ENCODE results near the gene FGF12. TPM values are rescaled to one million over a fixed set of nuclear protein-coding genes. Genes with fewer than 3 reads are reported as not detected.

Gene FGF12
- total RNA-seq, 1 donor from 2014 or later: not detected

- Mint-ChIP-seq H3K27me3 (ENCODE audit: low read depth) (peaks cover 50% of the 10 kb centered on the region), H3K9me3 (no peaks in the 10 kb centered on the region), H3K36me3 (ENCODE audit: low read depth) (no peaks in the 10 kb centered on the region), H3K4me3 (ENCODE audit: low read depth) (no peak overlapping the region), H3K4me1 (ENCODE audit: low read depth) (peaks cover 3% of the 10 kb centered on the region), H3K27ac (no peak overlapping the region)
- DNase-seq (ENCODE audit: low spot score): no peak
- intact Hi-C loops (cut with micrococcal nuclease): no loop called here
Measured at GRCh38 chr3:192409201-192409837, 318.0 kb downstream of the FGF12 start.

- Mint-ChIP-seq H3K36me3 (ENCODE audit: low read depth) (no peaks in the 10 kb centered on the region), H3K27ac (no peak overlapping the region), H3K9me3 (no peaks in the 10 kb centered on the region), H3K4me1 (ENCODE audit: low read depth) (peaks cover 3% of the 10 kb centered on the region), H3K4me3 (ENCODE audit: low read depth) (peak overlapping the region; percentile 55), H3K27me3 (ENCODE audit: low read depth) (peaks cover 50% of the 10 kb centered on the region)
- no peak for DNase-seq (ENCODE audit: low spot score)
- intact Hi-C loops (cut with micrococcal nuclease): no loop called here
Measured at GRCh38 chr3:192408647-192409200, 318.6 kb downstream of the FGF12 start.

- Mint-ChIP-seq H3K4me3 (ENCODE audit: low read depth) (peak overlapping the region; percentile 55), H3K36me3 (ENCODE audit: low read depth) (no peaks in the 10 kb centered on the region), H3K4me1 (ENCODE audit: low read depth) (peaks cover 3% of the 10 kb centered on the region), H3K27ac (no peak overlapping the region), H3K27me3 (ENCODE audit: low read depth) (peaks cover 50% of the 10 kb centered on the region), H3K9me3 (no peaks in the 10 kb centered on the region)
- DNase-seq (ENCODE audit: low spot score): no peak
- intact Hi-C loops (cut with micrococcal nuclease): no loop called here
Measured at GRCh38 chr3:192408007-192408646, 319.2 kb downstream of the FGF12 start.

GRCh38 chr3:192399767-192400166 is 327.6 kb downstream of the FGF12 start:
- Mint-ChIP-seq H3K27me3 (ENCODE audit: low read depth) (no peaks in the 10 kb centered on the region), H3K9me3 (no peaks in the 10 kb centered on the region), H3K4me1 (ENCODE audit: low read depth) (no peaks in the 10 kb centered on the region), H3K36me3 (ENCODE audit: low read depth) (no peaks in the 10 kb centered on the region), H3K4me3 (ENCODE audit: low read depth) (no peak overlapping the region), H3K27ac (no peak overlapping the region)
- intact Hi-C loops (cut with micrococcal nuclease): no loop called here
- no peak for DNase-seq (ENCODE audit: low spot score)

GRCh38 chr3:192397012-192397411 is 330.3 kb downstream of the FGF12 start:
- DNase-seq (ENCODE audit: low spot score): no peak
- H3K4me3 Mint-ChIP-seq (ENCODE audit: low read depth): no peak overlapping the region
- H3K27me3 Mint-ChIP-seq (ENCODE audit: low read depth): no peaks in the 10 kb centered on the region
- H3K36me3 Mint-ChIP-seq (ENCODE audit: low read depth): no peaks in the 10 kb centered on the region
- no peaks in the 10 kb centered on the region for H3K4me1 Mint-ChIP-seq (ENCODE audit: low read depth)
- intact Hi-C loops (cut with micrococcal nuclease): no loop called here
- H3K27ac Mint-ChIP-seq: no peak overlapping the region
- no peaks in the 10 kb centered on the region for H3K9me3 Mint-ChIP-seq

GRCh38 chr3:192395506-192395905 is 331.8 kb downstream of the FGF12 start:
- H3K4me1 Mint-ChIP-seq (ENCODE audit: low read depth): no peaks in the 10 kb centered on the region
- no peaks in the 10 kb centered on the region for H3K9me3 Mint-ChIP-seq
- no peak overlapping the region for H3K4me3 Mint-ChIP-seq (ENCODE audit: low read depth)
- no peaks in the 10 kb centered on the region for H3K36me3 Mint-ChIP-seq (ENCODE audit: low read depth)
- intact Hi-C loops (cut with micrococcal nuclease): no loop called here
- H3K27ac Mint-ChIP-seq: no peak overlapping the region
- H3K27me3 Mint-ChIP-seq (ENCODE audit: low read depth): no peaks in the 10 kb centered on the region
- DNase-seq (ENCODE audit: low spot score): no peak

GRCh38 chr3:192392986-192393385 is 334.4 kb downstream of the FGF12 start:
- intact Hi-C loops (cut with micrococcal nuclease): no loop called here
- no peaks in the 10 kb centered on the region for H3K36me3 Mint-ChIP-seq (ENCODE audit: low read depth)

GRCh38 chr3:192382861-192383260 is 344.5 kb downstream of the FGF12 start:
- Mint-ChIP-seq H3K27ac (no peak overlapping the region), H3K4me3 (ENCODE audit: low read depth) (no peak overlapping the region), H3K36me3 (ENCODE audit: low read depth) (no peaks in the 10 kb centered on the region), H3K4me1 (ENCODE audit: low read depth) (peaks cover 1% of the 10 kb centered on the region), H3K27me3 (ENCODE audit: low read depth) (peaks cover 1% of the 10 kb centered on the region), H3K9me3 (no peaks in the 10 kb centered on the region)
- no peak for DNase-seq (ENCODE audit: low spot score)
- intact Hi-C loops (cut with micrococcal nuclease): no loop called here

More at GRCh38 chr3:192392986-192393385, 334.4 kb downstream of the FGF12 start:
- Mint-ChIP-seq H3K4me3 (ENCODE audit: low read depth) (no peak overlapping the region), H3K27me3 (ENCODE audit: low read depth) (no peaks in the 10 kb centered on the region), H3K9me3 (no peaks in the 10 kb centered on the region), H3K27ac (no peak overlapping the region), H3K4me1 (ENCODE audit: low read depth) (no peaks in the 10 kb centered on the region)
- no peak for DNase-seq (ENCODE audit: low spot score)

GRCh38 chr3:192373586-192373985 is 353.8 kb downstream of the FGF12 start:
- no peak for DNase-seq (ENCODE audit: low spot score)
- H3K27ac Mint-ChIP-seq: no peak overlapping the region
- intact Hi-C loops (cut with micrococcal nuclease): no loop called here
- no peak overlapping the region for H3K4me3 Mint-ChIP-seq (ENCODE audit: low read depth)
- no peaks in the 10 kb centered on the region for H3K4me1 Mint-ChIP-seq (ENCODE audit: low read depth)
- no peaks in the 10 kb centered on the region for H3K36me3 Mint-ChIP-seq (ENCODE audit: low read depth)
- H3K27me3 Mint-ChIP-seq (ENCODE audit: low read depth): no peaks in the 10 kb centered on the region
- H3K9me3 Mint-ChIP-seq: no peaks in the 10 kb centered on the region

GRCh38 chr3:192373032-192373431 is 354.3 kb downstream of the FGF12 start:
- Mint-ChIP-seq H3K36me3 (ENCODE audit: low read depth) (no peaks in the 10 kb centered on the region), H3K4me3 (ENCODE audit: low read depth) (no peak overlapping the region), H3K4me1 (ENCODE audit: low read depth) (no peaks in the 10 kb centered on the region), H3K27ac (no peak overlapping the region), H3K27me3 (ENCODE audit: low read depth) (no peaks in the 10 kb centered on the region), H3K9me3 (no peaks in the 10 kb centered on the region)
- intact Hi-C loops (cut with micrococcal nuclease): no loop called here
- DNase-seq (ENCODE audit: low spot score): no peak

GRCh38 chr3:192372616-192373015 is 354.7 kb downstream of the FGF12 start:
- no peaks in the 10 kb centered on the region for H3K36me3 Mint-ChIP-seq (ENCODE audit: low read depth)

GRCh38 chr3:192371870-192372400 is 355.4 kb downstream of the FGF12 start:
- intact Hi-C loops (cut with micrococcal nuclease): no loop called here
- Mint-ChIP-seq H3K4me1 (ENCODE audit: low read depth) (no peaks in the 10 kb centered on the region), H3K27ac (no peak overlapping the region), H3K27me3 (ENCODE audit: low read depth) (no peaks in the 10 kb centered on the region), H3K9me3 (no peaks in the 10 kb centered on the region), H3K36me3 (ENCODE audit: low read depth) (no peaks in the 10 kb centered on the region), H3K4me3 (ENCODE audit: low read depth) (no peak overlapping the region)
- DNase-seq (ENCODE audit: low spot score): no peak

More at GRCh38 chr3:192372616-192373015, 354.7 kb downstream of the FGF12 start:
- intact Hi-C loops (cut with micrococcal nuclease): no loop called here
- Mint-ChIP-seq H3K9me3 (no peaks in the 10 kb centered on the region), H3K4me3 (ENCODE audit: low read depth) (no peak overlapping the region), H3K4me1 (ENCODE audit: low read depth) (no peaks in the 10 kb centered on the region), H3K27me3 (ENCODE audit: low read depth) (no peaks in the 10 kb centered on the region), H3K27ac (no peak overlapping the region)
- no peak for DNase-seq (ENCODE audit: low spot score)

- Mint-ChIP-seq H3K4me3 (ENCODE audit: low read depth) (no peak overlapping the region), H3K27ac (no peak overlapping the region), H3K9me3 (no peaks in the 10 kb centered on the region), H3K4me1 (ENCODE audit: low read depth) (no peaks in the 10 kb centered on the region), H3K27me3 (ENCODE audit: low read depth) (no peaks in the 10 kb centered on the region), H3K36me3 (ENCODE audit: low read depth) (no peaks in the 10 kb centered on the region)
- intact Hi-C loops (cut with micrococcal nuclease): no loop called here
- no peak for DNase-seq (ENCODE audit: low spot score)
Measured at GRCh38 chr3:192367616-192368015, 359.7 kb downstream of the FGF12 start.
